Stimulated activated CD4-positive, alpha-beta T cell treated with anti-CD3 and anti-CD28 coated beads, Interleukin-2, amount 100 ng/mL, for 24 hours (primary cell): ENCODE measurements around the gene SHQ1.
A peak's percentile ranks its signal among the peaks of the same experiment; 100 is the strongest.
"Not testable (repeated sequence)": the region's sequence is repeated elsewhere in the genome, so short reads cannot be mapped to it uniquely, and the experiment has no call there.

ENCODE experiments used
- DNase-seq, 2 donors: peaks; one replicate each; pipeline ENCODE4 v3.0.0-alpha.2; 2020

The SHQ1 gene

DNA sequence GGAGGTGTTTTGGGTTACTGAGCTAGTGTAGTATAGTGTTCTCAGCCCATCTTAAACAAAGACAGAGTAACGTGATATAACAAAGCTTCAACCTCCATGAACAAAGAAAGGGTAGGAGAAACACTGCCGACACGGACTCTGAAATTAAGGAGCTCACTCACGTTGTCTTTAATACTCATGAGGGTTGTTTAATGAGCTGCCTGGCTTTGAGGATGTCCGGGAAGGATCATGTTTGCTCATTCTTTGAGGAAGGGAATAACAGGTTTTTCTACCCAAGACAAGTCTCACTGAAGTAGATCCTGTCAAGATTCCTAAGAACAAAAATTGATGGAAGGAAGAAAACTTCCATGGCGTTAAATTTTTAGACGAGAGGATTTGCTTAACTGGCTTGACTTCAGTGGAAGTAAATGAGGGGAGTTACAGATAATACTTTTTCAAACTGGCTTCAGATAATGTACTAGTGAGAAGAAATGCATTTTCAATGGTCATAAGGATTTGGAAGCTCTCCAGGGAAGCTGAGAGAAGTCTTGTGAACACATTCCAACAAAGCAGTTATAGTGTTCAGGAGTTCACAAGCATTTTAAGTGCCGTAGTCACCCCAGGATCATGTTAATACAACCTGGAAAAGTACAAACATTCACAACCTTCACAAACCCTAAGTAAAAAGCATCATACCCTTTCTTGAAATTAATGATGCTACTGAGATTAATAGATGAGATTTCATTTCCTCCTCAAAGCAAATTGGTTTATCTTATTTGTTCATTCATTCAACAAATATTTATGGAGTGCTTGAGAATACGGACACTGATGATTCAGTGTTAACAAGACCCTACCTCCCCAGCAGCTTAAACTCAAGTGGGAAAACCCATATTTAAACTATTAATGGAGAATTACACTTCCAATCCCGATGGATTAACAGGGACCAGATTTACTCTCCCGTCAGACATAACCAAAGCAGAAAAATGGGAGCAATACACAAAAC is 101.5 kb downstream of the SHQ1 start:
- DNase-seq = no peak

DNA sequence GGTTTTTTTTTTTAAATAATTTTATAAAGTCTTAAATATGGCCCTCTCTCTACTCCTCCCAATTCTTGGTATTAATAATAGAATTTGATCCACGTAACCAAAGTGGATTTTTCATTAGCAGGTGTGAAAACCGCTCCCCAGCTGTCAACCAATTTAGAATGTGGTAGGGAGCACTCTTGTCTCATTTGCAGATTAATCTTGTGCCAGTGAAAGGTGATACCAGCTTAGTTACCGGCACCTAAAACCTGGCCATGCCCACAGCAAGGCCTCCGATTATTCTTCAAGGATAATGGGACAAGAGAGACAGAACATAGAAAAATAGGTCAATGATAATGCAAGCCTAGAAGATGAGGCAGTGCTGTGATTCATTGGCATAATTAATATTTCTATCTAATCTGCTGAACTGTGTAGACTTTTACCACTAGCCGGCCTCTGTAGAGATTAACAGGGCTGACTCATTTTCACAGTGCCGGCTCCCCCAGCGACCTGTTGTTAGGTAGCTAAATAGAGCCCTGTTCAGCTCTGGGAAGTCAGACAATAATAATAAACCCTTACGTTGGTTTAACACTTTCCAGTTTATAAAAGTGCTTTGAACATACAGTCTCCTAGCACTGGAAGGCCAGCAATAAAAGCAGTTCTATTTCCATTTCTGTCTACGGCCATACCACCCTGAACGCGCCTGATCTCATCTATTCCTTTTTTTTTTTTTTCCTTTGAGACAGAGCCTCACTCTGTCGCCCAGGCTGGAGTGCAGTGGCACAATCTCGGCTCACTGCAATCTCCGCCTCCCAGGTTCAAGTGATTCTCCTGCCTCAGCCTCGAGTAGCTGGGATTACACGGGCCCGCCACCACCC is 102.9 kb downstream of the SHQ1 start:
- DNase-seq = no peak

DNA sequence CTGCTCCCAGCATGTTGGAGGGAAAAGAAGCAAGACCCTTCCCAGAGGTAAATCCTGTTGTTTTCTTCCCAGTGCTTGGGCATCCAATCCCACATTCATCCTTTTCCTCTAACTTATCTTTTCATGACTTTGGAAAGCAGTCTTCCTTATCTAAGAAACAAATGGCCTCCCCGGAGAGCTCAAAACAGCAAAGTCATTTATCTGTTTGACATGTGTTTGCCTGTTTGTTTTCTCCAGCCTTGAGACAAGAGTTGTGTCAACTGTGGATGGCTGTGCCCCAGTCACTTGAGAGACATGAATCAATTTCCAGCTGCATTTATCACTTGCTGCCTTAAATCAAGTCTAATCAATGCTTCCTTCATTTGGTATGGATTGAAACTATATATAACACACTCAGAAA is 103.9 kb downstream of the SHQ1 start:
- DNase-seq = no peak

DNA sequence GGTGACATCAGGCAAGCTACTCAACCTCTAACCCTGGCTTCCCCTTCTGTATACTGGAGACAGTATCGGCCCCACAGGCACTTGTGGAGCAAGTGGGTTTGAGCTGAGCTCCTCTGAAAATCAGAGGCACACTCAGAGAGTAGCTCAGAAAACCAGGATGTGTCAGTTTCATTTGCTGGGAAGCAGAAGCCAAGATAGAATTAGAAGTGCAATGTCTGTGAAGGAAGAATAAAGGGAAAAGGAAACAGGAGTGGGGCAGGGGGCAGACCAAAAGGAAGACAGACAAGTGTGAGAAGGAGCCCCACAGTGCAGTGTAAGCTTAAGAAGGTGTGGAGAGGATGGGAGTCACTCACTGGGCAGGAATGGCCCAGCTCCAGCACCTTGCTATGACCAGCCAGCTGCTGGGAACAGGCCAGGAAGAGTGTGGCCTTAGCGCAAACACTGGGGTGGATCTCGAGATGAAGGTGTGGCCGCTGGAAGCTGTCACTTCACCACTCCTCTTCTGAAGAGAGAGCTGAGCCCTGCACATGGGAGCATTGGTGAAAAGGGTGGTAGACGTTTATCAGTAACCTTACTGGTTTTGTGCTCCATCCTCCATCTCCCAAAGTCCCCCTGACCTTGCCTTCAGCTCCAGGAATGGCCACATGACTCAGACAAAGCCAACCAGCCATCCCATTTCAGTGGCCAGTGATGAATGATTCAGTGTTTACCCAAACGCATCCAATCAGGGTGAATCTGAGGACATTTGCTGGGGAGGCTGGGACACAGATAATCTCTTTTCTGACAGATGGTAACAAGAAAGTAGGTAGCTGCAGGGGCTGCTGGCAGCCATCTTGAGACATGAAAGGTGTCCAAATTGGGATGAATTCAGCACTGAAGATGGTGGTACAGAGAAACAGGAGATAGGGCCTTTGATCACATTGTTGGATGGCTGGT is 108.4 kb downstream of the SHQ1 start:
- DNase-seq = no peak

DNA sequence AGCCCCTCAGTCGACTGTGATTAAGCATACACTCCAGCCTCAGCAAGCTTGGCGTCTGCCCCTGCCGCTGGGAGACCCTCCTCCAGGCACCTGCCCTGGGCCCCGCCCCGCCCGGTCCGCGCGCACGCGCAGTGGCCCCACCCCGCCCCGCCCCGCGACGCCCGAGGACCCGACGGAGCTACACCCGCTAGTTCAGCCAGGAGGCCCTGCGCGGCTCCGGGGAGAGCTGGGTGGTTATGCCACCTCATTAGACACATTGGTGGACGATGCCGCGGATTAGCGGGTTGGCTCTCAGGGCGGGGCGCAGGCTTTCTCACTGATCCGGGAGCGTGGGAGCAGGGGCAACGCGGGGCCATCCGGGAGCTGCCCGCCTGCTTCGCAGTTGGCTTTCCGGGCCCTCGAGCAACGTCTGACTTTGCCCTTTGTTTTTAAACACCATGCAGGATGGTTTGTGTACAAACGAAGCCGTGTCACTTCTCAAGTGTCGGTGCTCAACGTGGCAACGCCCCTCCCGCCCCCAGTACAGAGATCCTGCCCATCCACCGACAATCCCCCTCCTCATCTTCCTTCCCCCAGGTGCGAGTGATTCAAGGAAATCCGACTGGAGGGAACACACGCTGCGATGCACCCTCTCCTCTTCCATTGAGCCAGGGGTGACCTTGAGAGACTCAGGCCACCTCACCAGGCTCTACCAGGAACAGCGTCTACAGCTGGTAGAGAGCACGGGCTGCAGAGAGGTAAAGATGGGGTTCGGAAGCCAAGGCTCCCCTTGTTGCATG is 109.3 kb downstream of the SHQ1 start:
- DNase-seq = peak; percentile 70 to 71

DNA sequence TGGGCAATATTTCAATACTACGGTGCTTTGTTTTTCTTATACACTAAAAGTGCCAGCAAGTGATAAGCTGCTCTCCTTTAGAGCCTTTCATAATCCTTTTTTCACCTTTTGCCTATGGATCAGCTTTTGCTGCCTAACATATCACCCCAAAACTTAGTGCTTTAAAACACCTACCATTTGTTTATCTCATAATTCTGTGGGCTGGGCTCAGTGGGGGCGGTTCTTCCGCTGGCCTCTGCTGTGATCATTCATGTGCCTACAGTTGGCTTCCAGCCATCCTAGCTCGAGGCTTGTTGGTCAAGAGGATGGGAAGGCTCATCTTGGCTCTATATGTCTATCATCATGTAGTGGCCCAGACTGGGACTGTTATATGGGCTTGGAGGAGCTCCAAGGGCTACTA is 113.2 kb downstream of the SHQ1 start:
- not testable (repeated sequence) for DNase-seq

DNA sequence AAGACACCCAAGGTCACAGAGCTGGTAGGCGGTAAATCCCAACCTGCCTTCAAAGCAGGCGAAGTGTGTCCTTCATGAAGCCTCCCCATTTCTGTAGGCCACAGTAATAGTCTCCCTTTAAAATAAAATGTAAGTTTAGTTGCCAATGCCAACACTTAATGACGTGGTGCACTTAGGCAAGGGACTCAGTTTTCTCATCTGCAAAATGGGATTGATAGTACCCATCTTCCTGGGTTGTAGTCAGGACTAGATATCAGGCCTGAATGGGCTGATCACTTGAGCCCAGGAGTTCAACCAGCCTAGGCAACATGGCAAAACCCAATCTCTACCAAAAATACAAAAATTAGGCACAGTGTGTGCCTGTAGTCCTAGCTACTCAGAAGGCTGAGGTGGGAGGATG is 114.6 kb downstream of the SHQ1 start:
- DNase-seq = no peak

DNA sequence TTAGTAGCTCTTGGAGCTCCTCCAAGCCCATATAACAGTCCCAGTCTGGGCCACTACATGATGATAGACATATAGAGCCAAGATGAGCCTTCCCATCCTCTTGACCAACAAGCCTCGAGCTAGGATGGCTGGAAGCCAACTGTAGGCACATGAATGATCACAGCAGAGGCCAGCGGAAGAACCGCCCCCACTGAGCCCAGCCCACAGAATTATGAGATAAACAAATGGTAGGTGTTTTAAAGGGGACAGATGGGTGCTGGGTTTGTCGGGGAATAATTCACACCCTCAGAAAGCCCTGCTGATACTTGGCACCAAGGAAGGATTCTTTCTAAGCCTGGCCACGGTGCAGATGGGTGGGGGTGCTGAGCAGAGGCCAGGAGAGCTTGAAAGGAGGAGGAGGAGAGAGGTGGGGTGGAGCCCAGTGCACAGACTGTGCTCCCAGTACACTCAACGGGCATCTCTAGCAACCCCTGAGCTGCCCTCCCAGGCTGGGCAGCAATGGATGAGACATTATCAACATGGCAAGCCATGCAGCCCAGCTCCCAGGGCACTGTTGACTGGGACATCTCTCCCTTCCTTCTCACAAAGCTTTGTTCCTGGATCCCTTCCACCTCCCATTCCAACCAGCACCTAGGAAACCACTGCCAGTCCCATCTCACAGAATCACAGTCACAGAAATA is 115.4 kb downstream of the SHQ1 start:
- DNase-seq = not testable (repeated sequence)

DNA sequence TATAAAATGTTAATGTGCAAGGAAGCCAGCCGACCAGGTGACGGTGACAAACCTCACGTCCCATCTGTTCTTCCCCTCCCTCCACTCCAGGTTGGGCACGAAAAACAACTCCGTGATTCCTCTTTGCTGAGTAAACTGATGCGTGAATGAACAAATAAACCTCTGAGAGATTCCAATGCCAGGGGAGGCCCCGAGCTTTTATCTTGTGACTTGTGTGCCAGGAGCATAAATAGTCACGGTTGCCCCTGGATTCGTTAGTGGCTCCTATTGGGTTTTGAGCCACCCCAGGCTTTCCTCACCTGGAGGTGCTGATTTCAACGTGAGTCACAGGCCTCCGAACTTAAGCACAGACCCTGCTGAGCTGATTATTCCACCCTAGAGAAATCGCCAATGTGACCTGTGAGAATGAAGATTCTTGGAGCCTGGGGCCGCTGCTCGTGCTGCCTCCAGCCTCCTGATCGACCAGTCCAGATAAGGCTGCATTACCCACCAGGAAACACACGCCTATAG is 119.2 kb downstream of the SHQ1 start:
- DNase-seq = no peak

DNA sequence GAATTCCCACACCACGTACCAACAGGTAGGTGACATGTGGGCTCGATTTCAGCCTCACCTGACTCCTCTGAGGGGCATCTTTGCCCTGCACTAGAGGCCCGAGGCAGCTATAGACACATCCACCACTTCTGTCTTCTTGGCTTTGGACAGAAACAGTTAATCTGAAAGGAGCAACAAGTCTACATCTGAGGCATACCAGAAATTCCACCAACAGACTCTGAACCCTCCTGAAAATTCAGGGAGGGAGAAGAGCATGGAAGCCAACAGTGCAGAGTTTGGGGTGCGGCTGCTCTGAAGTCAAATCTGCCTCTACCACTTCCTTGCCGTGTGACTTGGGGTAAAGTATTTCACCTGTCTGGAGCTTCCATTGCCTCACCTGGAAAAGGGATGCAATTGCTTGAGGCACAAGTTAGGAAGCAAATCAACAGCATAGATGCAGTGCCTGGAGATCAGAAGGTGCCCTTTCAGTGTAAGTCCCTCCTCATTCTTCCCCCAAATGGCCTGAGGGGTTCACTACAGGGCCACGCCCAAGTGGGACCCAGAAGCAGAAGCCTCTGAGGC is 119.8 kb downstream of the SHQ1 start:
- DNase-seq = no peak

DNA sequence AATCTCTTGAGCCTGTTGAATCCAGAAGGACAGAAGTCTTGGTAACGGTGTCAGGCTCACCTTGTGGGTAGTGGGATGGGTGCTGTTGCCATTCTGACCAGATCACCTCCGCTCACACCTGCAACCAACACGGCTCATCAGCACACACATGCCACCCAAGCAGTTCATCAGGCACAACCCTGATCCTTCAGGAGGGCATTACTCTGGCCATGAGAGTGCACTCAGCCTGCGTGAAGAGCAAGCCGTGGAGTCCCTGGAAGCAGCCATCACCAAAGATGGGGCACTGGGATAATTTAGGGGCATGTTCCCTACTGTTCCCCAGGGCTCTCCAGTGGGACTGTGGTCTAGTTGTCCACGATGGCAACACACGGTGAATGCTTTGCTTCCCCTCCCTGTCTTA is 120.5 kb downstream of the SHQ1 start:
- DNase-seq = no peak

DNA sequence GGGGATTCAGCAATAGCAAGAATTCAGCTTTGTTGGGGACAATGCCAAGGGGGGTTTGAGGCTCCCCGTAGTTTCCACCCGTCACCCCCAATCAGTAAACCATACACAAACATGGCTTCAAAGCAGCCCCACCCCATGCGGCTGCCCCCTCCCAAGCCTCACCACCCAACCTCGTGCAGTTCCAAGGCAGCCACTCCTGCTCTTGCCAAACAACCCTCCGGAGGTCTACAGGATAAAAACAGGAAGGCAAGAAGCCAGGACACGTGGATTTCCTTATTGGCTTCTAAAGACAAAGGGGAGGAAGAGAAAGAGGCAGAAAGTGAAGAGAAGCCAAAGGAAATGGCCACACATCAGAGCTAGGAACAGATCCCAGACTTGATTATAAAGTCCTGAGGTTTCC is 121.1 kb downstream of the SHQ1 start:
- no peak for DNase-seq

DNA sequence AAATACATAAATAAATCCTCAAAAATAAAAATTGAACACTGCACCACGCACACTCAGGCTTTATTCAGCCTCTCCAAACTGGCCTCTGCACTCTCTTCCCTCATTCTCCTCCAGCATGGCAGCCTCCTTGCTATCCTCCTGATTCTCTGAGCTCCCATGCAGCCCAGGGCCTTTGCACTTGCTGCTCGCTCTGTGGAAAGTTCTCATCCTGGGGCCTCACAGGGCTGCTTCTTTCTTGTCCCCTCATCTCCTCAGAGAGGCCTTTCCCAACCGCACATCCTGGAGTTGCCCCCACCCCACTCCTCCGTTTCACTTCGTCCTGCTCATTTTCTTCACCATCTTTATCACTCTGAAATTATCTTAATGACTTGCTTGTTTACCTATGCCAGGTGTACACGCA is 123.0 kb downstream of the SHQ1 start:
- DNase-seq = no peak

DNA sequence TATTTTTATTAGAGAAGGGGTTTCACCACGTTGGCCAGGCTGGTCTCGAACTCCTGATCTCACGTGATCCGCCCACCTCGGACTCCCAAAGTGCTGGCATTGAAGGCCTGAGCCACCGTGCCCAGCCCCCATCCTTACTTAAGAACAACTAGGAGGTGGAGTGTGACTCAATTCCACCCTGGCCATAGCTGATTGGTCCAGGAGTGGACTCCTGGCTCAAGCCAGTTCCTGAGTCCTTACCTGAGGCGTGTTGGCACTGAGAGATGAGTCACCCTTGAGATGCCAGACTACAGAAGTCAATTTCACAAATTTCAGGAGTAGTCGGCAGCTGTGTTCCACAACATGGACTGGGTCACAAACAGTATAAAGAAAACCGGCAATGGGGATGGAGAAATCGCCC is 124.2 kb downstream of the SHQ1 start:
- no peak for DNase-seq

DNA sequence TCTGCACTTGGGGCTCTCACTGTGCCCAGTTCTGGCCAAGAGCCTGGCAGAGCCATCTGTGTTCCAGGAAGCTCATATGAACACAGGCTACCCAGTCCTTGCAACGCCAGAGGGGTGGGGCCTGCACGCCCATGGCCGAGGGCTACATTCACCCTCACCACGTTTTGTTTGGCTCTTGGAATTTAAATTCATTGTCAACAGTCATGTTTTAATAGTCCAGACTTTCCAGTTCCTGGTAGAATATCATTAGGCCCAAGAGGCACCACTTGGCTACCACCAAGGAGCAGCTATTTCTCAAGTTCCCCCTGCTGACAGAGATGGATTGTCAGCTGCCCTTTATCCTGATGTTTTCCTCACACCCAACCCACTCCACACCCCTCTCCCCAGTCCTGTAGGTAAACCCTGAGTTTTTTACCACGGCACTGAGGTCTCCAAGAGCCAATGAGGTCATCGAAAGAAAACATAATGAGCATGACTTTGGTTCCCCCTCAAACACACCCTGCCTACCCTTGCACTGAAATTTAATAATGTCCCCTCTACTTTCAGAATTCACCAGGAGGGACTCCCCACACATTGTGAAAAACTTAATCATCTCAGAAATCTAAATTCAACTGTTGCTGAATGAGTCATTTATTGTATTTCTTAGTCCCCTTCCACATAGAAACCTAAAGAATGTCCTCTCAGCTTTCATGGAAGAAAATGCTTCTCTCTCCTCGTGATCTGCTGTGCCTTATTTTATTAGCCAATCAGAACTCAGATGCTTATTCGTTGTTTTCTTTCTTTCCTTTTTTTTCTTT is 125.1 kb downstream of the SHQ1 start:
- DNase-seq = no peak

DNA sequence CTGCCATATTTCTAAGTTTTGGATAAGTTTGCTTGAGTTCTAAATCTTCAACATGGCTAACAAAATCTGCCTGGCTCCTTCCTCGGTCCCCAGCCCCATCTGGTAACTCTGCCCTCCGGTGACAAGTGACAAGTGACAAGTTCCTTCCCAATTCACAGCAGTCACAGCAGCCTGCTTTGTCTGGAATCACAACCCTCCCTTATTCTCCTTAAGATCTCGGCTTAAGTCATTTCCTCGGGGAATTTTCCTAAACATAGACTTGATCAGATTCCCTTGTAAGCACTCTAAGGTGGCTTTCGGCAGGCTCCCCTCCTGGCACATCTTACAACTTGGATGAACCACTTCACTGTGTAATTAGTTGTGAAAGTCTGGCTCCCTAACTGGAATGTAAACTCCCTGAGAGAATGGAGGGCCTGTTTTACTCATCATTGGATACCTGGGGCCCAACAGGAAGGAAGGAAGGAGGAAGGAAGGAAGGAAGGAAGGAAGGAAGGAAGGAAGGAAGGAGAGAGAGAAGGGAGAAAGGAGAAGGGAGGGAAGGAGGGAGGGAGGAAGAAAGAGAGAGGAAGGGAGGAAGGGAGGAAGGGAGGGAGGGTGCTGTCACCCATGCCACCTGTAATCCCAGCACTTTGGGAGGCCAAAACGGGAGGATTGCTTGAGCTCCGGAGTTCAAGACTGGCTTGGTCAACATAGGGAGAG is 126.4 kb downstream of the SHQ1 start:
- no peak for DNase-seq

DNA sequence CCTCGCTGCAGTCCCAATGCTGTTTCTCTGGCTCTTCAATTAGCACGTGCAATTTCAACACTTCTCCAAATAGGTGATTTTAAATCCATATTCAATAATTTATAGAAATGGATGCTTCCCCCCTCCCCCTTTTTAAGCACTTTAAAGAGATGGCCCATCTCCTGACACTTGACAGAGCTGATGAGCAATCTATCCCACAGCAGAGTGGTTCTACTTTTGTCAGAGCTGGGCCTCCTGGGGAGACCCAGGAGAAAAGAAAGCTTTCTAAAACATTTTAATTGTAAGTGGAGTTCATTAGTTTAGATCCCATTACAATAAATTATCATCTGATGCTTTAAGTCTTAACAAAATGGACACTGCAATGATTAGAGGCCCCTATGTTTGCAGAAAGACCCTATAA is 127.7 kb downstream of the SHQ1 start:
- DNase-seq = no peak

DNA sequence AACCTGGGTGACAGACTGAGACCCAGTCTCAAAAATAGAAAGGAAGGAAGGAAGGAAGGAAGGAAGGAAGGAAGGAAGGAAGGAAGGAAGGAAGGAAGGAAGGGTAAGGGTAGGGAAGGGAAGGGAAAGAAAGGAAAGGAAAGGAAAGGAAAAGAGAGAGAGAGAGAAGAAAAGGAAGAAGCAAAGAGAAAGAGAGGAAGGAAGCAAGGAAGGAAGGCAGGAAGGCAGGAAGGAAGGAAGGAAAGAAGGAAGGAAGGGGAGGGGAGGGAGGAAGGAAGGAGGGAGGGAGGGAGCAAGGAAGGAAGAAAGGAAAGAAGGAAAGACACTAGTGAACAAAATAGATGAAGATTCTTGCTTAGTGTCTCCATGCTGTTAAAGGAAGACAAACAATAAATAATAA is 129.1 kb downstream of the SHQ1 start:
- DNase-seq = no peak

DNA sequence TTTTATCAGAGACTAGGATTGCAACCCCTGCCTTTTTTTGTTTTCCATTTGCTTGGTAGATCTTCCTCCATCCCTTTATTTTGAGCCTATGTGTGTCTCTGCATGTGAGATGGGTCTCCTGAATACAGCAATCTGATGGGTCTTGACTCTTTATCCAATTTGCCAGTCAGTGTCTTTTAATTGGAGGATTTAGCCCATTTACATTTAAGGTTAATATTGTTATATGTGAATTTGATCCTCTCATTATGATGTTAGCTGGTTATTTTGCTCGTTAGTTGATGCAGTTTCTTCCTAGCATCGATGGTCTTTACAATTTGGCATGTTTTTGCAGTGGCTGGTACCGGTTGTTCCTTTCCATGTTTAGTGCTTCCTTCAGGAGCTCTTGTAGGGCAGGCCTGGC is 134.1 kb downstream of the SHQ1 start:
- not testable (repeated sequence) for DNase-seq
